Stromal cell of bone marrow (primary cell): ENCODE data around the gene SAMD4B.
"Not testable (repeated sequence)": the region's sequence is repeated elsewhere in the genome, so short reads cannot be mapped to it uniquely, and the experiment has no call there.

Experiments used
- DNase-seq: peaks from one replicate; pipeline ENCODE4 v3.0.0-alpha.2; 2012; ENCODE audit warnings: low read depth

Gene SAMD4B

DNA sequence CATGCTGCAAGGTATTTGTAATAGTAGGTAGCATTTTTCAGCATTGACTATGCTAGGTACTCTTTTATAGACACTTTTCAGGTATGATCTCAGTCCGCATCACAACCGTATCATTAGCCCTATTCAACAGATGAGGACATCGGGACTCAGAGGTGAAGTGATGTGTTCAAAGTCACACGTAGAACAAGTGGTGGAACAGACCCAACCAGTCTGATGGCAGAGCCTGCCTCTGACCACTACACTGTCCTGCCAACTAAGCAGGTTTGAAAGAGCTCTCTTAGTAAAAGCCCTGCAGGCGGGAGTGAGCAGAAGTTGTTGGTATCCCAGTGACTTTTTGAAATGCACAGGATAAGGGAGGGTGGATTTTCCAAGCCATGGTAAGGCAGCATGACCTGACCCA is 28.5 kb downstream of the SAMD4B start:
- DNase-seq = no peak

DNA sequence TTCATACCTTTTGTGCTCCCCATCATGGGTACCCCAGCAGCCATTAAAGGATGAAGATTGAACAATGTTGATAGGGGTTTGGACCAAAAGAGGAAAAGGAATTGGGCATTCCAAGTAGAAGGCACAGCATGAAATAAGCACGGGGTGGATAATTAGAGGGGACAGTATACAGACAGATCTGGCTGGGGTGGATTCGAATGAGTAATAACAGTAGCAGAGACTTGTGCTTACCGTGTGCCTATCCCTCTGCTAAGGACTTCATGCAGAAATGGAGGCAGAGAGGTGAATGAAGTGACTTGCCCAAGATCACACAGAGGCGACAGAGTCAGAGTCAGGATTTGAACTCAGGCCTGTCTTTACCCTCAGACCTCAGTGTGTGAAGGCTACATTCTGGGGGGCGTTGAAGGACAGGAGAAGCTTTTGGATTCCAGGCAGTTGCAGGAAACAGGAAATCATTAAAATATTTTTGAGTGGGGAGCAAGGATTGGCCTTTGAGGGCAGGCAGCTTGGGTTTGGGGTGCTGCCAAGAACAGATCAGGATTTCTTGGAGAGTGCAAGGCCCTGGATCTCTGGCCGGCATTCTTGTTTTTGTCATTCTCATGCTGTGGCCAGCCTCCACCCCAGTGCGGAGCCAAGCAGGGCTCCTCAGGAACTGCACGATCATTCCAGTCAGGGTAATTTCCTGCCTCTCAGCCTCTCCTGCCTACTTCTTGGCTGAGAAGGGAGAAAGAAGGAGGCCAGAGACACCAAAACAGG is 30.0 kb downstream of the SAMD4B start:
- peak; percentile 96 for DNase-seq

DNA sequence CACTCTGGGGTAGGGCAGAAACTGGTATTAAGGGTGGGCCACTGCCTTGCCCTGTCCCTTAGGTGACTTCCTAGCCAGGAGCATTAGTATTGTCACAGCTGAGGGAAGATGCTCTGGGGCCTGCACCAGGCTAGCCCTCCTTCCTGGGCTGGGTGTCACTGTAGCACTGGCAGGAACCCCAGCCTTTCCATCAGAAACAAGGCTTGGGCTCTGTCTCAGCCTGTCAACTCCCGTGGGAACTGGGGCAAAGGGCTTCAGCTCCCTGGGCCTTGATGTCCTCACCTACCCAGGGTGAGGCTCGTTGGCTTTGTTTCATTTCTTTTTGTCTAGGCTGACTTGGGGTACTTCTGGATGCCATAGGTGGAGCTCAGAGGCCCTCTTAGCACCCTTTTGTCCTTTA is 30.7 kb downstream of the SAMD4B start:
- no peak for DNase-seq

DNA sequence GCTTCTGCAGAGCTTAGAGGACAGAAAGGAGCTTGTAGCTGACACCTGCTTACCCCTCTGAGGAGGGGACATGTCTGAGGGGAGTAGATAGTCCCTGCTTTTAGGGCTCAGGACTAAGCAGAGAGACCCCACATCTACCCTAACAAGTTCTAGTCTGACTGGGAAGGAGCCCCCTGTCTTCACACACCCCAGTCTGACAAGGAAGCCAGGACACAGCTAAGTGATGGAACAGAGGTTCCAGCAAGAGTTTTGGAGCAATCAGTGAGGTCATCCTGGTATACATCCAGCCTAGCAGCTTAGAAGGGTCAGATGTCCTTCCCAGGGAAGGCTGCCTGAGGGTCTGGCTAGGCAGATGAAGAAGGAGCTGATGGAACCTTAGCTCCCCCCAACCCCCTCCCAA is 33.7 kb downstream of the SAMD4B start:
- DNase-seq = no peak

DNA sequence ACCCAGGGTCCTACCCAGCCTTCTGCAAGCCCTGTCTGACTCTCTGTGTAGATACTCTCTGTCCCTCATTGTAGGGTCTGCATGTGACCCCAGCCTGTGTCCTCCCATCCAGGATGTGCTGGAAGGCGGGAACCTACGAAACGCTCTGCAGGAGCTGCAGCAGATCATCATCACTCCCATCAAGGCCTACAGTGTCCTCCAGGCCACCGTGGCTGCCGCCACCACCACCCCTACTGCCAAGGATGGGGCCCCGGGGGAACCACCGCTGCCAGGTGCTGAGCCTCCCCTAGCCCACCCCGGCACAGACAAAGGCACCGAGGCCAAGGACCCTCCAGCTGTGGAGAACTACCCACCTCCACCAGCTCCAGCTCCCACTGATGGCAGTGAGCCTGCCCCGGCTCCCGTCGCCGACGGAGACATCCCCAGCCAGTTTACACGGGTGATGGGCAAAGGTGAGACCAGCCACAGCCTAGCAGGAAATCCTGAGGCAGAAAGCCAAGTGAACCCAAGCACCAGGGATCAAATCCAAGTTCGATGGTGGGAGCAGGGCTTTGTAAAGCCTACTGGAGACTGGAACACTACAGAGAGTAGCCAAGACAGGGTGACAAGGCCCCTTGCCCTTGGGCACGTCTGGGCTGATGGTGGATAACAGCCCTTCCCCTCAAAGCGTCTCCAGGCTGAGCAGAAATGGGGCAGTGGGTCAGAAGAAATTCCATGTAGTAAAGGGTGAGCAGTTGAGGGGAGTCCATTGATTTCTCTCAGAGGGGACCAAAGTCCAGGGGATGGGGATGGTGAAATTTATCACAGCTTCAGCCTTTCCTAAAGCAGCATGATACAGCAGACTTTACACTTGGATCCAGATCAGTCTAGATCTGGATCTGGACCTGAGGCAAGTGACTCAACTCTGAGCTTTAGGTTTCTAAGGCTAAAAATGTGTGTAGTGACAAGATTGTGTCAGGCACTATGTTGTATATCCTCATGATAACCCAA is 35.4 kb downstream of the SAMD4B start:
- DNase-seq = no peak

DNA sequence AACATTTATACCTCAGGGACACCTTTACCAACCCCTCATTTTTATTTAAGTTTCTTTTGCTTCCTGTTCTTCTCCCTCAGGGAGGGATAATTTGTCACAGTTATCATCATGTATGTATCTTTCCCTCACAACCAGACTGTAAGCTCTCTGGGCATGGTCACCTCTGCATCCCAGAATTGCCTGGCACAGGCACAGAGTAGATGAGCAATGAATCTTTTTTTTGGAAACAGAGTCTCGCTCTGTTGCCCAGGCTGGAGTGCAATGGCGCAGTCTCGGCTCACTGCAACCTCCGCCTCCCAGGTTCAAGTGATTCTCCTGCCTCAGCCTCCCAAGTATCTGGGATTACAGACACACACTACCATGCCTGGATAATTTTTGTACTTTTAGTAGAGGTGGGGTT is 37.1 kb downstream of the SAMD4B start:
- DNase-seq = not testable (repeated sequence)

DNA sequence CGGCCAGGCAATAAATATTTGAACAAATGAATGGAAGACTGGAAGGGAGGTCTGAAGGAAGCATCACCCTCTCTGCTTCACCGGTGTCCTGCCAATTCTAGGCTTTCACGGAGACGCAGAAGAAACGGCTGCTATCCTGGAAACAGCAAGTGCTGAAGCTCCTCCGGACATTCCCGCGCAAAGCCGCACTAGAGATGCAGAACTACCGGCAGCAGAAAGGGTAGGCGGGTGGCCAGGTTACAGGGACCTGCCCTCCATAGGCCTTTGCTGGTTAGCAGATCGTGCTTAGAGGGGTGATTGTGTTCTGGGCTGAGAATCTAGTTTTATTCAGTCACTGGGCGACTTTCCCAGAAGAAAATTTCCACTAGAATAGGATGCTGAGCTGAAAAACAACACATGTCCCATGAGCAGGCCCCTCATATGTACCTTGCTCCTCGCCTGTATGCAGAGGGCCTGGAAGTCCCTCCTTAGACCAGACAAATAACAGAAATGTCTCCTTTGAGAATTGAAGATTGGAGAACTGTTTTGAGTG is 37.7 kb downstream of the SAMD4B start:
- no peak for DNase-seq

DNA sequence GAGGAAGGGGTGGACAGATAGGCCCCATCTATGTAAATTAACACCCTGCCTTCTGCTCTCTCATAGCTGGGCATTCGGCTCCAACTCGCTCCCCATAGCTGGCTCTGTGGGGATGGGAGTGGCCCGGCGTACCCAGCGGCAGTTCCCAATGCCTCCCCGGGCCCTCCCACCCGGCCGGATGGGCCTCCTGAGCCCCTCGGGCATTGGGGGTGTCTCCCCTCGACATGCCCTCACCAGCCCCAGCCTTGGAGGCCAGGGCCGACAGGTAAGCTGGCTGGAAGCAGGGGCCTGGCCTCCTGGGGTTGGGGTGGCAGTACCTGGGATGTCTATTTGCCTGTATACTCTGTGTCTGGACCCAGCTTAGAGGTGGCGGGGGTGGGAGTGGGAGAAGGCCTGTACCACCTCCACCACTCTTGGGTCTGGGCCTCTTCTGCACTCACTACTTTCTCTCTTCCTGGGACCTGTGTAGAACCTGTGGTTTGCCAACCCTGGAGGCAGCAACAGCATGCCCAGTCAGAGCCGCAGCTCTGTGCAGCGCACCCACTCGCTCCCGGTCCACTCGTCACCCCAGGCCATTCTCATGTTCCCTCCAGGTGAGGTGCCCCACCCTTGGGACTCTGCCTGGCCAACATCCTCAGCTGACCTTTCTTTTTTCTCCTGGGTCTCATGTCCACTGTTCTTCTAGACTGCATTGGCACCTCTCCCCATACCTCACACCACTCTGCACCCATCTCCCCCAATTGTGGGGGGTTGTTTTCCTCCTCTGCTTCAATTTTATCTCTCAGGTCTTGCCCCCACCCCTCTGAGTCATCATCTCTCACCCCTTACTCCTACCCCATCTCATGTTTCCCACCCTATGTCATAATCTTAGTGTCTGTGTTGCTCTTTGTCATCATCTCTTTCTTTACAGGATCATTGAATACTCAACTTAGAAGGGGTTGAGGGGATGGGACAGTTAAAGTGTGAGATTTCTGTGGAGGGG is 38.6 kb downstream of the SAMD4B start:
- no peak for DNase-seq

DNA sequence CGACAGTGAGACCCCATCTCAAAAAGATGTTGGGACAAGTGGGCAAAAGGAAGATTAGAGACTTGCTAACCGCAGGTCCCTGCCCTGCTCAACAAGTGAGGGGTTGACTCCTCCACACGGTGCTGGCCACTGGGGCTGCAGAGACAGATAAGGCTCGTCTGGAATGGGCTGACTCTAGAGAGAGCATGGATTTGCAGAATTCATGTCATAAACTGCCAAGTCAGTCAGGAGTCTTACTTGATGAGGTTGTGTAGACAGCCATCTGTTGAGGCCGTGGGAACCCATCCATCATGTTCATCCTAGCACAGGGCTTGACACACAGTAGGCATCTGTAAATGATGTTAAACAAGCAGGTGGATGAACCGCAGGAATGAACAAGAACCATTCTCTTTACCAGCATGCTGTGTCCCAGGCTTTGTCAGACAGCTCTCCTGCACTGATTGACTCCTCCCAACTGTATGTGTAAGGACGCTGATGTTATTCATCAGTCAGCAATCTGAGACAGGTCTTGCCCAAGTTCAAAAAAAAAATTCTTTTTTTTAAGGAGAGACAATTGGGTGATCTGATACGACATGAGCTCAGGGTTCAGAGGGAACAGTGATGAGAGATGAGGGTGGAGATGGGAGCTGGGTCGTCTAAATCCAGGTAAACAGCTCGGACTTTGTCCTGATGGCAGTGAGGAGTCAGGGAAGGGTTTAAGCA is 39.8 kb downstream of the SAMD4B start:
- DNase-seq = no peak

DNA sequence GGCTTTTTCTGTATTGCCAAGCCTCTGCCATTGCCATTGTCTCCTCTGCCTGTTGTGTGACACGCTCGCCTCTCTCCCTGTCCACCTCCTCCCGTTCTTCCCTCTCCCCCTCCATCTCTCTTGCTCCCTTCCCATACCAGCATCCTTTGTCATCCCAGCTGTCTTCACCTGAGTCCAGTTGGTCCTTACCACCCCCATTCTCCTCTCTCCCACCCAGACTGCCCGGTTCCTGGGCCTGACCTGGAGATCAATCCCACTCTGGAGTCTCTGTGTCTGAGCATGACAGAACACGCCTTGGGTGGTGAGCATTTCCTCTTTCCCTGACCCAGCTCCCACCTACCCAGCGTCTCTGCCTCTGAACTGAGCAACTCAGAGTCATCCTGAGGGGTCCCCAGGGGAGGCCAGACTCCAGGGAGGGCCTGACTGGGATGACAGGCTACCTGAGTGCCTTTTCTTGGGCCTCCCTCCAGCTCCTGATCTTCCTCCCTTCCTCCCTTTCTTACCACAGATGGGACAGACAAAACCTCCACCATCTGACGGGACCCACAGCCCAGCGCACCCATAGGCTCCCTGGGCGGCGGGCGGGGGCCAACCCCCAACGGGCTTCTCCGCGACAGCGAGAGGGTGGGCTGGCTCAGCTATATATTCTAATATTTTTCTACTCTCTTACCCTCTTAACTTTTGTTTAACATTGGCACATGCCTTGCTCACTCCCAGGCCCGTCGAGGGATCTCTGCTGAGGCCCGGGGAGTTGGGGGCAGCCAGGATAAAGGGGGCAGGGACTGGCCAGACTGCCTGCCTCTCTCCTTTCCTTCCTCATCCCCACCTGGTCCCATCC is 41.0 kb downstream of the SAMD4B start:
- DNase-seq = no peak

DNA sequence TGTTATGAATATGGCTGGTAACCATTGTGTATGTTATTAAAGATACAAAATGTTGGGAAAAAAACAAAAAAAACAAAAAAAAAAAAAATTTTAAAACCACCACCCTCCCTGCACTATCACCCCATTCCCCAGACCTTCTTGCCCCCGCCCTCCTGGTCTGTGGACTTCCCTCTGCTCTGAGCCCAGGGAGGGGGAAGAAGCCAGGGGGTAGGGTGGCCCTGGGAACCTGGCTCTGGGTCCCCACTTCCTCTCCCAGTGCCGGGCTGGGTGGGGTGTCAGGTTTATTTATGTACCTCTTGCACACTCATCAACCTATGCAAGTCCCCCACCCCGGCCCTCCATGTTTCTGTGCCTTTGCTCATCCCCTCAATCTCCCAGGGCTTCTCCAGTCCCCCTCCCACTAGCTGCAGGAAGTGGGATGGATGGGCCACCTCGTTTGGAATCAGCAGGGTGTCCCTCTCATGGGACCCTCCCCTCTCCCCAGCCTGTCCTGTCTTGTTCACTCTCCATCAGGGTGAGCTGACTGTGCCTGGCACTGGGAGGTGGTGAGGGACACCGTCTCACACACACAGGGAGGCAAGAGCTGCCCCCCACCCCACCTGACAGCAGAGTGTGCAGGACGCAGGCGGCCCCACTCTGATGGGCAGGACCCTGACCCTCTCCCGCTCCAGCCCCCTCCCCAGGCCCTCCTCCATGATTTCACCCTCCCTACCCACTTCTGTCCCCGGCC is 42.8 kb downstream of the SAMD4B start:
- no peak for DNase-seq

DNA sequence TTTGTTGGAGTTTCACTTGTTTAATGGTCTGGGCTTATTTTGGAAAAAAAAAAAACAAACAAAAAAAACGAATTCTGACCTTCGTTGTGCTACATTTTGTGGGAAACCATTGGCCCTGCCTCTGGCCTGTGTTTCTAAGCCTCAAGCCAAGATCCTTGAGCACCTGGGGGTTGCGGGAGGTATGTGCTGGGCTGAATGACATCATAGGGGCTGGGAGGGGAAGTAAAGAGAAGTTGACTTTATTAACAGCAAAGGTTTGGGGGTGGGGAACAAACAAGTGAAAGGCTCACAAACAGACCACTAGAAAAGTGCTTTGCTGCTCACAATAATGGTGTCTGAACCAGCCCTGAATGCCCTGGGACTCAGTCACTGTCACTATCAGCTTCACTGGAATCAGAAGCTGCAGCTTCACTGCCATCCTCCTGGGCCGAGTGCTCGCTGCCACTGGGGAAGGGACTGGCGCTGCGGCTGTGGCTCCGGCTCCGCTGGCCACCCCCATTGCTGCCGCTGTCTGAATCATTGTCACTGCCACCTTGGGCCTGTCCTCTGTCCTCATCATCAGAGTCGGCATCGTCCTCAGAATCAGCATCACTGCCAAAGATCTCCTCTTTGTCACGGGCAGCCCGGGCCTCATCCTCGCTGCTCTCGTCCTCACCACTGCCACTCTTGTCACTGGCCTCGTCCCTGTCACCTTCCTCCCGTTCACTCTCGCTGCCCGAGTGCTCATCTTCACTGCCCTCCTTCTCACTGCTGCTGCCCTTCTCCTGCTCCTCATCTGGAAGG is 43.6 kb downstream of the SAMD4B start:
- no peak for DNase-seq

DNA sequence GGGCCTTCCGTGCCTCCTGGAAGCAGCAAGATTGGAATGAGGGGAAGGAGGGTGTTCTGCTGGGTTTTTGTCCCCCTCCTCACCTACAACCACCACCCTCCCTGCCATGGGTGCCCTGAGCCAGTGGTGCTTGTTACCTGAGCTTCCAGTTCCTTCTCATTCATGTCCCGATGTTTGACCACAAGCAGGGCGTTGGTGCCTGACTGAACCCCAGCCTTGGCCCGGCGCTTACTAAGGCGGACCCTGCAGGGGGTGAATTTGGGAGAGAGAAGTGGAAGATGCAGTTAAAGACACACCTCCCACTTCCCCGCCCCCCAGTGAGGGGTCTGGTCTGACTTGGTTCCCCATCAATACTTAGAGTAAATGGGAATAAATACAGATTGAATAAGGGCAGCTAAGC is 44.3 kb downstream of the SAMD4B start:
- no peak for DNase-seq

DNA sequence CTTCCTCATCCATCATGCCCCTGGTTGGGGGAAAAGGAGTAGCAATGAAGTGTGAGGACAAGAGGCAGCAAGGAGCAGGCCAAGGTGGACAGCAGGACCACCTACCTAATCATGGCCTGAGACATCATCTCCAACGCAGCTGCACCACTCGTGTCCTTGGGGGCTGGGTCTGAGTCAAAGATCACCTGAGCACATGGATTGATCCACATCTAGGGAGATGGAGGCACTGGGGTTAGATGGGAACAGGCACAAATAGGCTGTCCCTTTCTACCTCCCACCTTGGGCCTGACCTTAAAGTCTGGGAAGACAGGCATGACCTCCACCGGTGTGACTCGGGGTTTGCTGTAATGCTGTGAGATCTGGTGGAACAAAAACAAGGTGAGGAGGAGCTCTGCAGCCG is 46.4 kb downstream of the SAMD4B start:
- DNase-seq = no peak

DNA sequence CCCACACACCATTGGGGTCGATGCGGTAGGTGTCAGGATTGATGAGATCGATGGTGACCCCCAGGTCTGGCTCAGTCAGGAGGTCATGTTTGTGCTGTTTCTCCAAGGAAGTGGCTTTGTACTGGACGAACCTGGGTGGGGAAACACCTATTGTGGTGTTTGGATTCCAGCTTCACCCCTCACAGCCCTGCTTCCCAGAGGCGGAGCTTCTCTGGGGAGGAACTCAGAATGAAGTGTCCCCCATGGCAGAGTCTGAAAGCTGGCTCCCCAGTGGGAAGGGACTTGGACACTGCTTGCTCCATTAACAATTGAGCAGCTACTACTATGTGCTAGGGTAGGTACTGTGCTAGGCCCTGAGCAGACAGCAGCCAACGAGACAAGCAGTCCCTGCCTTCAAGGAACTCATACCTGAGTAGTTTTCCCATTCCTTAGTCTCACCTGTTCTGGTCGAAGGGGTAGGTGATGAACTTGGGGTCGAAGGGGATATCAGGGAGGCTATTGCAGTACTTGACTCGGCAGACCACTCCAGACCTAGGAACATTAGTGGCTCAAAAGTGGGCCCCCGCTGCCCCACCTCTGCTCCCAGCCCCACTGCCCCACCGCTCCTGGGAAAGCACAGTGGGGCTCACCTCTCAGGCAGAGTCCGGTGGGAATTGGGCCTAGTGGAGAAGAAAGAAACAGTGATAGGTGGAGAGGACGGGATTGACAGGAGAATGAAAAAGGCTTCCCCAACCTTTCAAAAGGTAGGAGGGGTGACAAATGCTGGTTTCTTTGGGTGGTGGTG is 47.6 kb downstream of the SAMD4B start:
- DNase-seq = no peak

DNA sequence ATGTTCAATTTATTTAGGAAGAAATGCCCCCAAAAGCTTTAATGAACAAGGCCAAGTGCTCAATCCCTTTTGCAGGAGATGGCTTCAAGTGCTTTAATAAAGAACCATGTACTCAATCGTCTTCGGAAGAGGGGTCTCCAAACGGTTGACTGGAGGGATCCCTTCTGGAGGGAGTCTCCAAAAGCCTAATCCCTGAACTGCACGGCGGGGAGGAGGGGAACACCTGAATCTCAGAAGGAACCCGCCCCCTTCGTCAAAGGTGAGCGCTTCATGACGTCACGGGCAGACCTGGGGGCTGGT is 48.2 kb downstream of the SAMD4B start:
- DNase-seq = no peak

DNA sequence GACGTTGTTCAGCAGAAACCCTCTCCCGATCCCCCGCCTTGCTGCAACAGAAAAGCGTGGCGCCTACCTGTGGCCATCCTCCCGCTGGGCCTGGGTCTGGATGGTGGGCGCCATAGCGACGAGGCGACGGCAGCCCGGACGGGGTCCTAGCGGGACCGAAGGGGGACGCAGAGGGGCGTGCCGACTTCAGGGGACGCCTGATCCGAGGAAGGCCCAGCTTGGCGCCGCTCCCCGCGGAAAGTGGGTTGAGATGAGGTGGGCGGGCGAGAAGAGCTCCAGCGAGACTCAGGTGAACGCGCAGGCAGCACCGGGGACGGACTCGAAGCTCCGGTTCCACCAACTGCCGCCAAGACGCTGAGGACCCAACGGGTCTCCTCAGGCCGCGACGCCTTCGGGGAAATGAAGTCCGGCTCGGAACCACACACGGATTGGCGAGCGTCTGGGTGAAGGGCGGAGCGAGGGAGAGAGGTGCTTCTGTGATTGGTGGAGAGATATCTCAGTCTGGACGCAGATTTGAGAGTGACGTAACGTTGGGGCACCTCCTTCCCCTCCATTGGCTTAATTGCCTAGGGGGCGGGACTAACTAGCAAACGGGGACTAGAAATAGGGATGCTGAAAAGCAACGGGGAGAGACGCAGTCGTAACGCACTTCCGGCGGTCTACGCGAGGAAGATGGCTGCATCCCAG is 48.7 kb downstream of the SAMD4B start, which contains the start of the genes MED29 and PAF1:
MED29 (plus strand) TSS at position 628 of the 687 bp plus-strand sequence; CDS start at position 673, 45 bp downstream.
PAF1 (minus strand) TSS at position 356 of the 687 bp plus-strand sequence; CDS start at position 114, 242 bp downstream.
- peak; percentile 100 for DNase-seq
